MM.1S (cell line): Measurements from ENCODE around the gene POM121.
"Not testable (repeated sequence)": the region's sequence is repeated elsewhere in the genome, so short reads cannot be mapped to it uniquely, and the experiment has no call there.

Experiments used
- DNase-seq: peaks from one replicate; pipeline ENCODE4 v3.0.0-alpha.2; 2015
- H2AFZ ChIP-seq: fragments of 300-600 bp; sonication (generic); 2 replicates; pipeline ENCODE4 v1.6.0; 2016; ENCODE audit warnings: antibody characterized with exemption, low read length
- H3F3A ChIP-seq: fragments of 300-600 bp; sonication (generic); 2 replicates; pipeline ENCODE4 v1.6.1; 2016; ENCODE audit warnings: mild to moderate bottlenecking, antibody characterized with exemption, low read length, moderate library complexity, mixed read lengths; ENCODE audit not compliant: insufficient read depth
- H3K27ac ChIP-seq: fragments of 300-600 bp; sonication (generic); 2 replicates; pipeline ENCODE4 v1.5.1; 2016; ENCODE audit warnings: mild to moderate bottlenecking, low read length
- H3K27me3 ChIP-seq: fragments of 300-600 bp; sonication (generic); replicated peaks from 2 replicates; pipeline ENCODE4 v1.6.0; 2016; ENCODE audit warnings: low read length; ENCODE audit not compliant: insufficient read depth
- H3K36me3 ChIP-seq: fragments of 300-600 bp; sonication (generic); replicated peaks from 2 replicates; pipeline ENCODE4 v1.6.1; 2016; ENCODE audit warnings: mild to moderate bottlenecking, low read length, mixed read lengths; ENCODE audit not compliant: insufficient read depth
- H3K4me1 ChIP-seq: fragments of 300-600 bp; sonication (generic); 2 replicates; pipeline ENCODE4 v1.6.1; 2016; ENCODE audit warnings: low read length, mixed read lengths
- H3K4me2 ChIP-seq: fragments of 300-600 bp; sonication (generic); 2 replicates; pipeline ENCODE4 v1.6.0; 2016; ENCODE audit warnings: low read depth, low read length
- H3K4me3 ChIP-seq: fragments of 300-600 bp; sonication (generic); 2 replicates; pipeline ENCODE4 v1.5.1; 2016; ENCODE audit warnings: low read length, mixed read lengths
- H3K79me2 ChIP-seq: fragments of 300-600 bp; sonication (generic); 2 replicates; pipeline ENCODE4 v1.6.1; 2016; ENCODE audit warnings: mixed run types, low read length, mixed read lengths
- H3K9ac ChIP-seq: fragments of 300-600 bp; sonication (generic); 2 replicates; pipeline ENCODE4 v1.6.1; 2016; ENCODE audit warnings: low read length, mixed read lengths
- H3K9me2 ChIP-seq: fragments of 300-600 bp; sonication (generic); replicated peaks from 2 replicates; pipeline ENCODE4 v1.6.1; 2016; ENCODE audit warnings: mild to moderate bottlenecking, low read length, mixed read lengths; ENCODE audit not compliant: insufficient read depth
- H3K9me3 ChIP-seq: fragments of 300-600 bp; sonication (generic); replicated peaks from 2 replicates; pipeline ENCODE4 v1.6.1; 2016; ENCODE audit warnings: mild to moderate bottlenecking, low read length, mixed read lengths; ENCODE audit not compliant: insufficient read depth
- H4K20me1 ChIP-seq: fragments of 300-600 bp; sonication (generic); 2 replicates; pipeline ENCODE4 v1.6.1; 2016; ENCODE audit warnings: mild to moderate bottlenecking, low read length, moderate library complexity, mixed read lengths; ENCODE audit not compliant: insufficient read depth

Gene POM121

DNA sequence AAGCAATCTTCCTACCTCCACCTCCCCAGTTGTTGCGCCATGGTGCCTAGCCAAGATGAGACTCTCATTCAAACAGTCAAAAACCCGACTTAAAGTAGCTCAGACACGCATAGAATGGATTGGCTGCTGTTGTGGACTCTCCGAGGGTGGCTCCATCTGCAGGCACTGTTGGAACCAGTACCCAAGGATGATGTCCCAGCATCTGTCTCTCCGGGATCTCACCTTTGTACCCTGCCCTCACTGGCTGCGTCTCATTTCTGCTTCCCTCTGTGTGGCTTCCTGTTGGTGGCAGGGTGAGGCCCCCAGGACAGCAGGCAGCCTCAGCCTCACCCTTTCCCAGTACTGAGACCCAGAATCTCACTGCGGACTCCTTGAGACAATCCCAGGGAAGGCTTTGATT is 49.9 kb downstream of the POM121 start:
- not testable (repeated sequence) for H3K9ac ChIP-seq, H3K4me1 ChIP-seq, H3F3A ChIP-seq, DNase-seq, H3K36me3 ChIP-seq, H3K27me3 ChIP-seq, H3K4me2 ChIP-seq, H3K4me3 ChIP-seq, H2AFZ ChIP-seq, H3K9me2 ChIP-seq, H3K27ac ChIP-seq, H4K20me1 ChIP-seq, H3K9me3 ChIP-seq, H3K79me2 ChIP-seq

DNA sequence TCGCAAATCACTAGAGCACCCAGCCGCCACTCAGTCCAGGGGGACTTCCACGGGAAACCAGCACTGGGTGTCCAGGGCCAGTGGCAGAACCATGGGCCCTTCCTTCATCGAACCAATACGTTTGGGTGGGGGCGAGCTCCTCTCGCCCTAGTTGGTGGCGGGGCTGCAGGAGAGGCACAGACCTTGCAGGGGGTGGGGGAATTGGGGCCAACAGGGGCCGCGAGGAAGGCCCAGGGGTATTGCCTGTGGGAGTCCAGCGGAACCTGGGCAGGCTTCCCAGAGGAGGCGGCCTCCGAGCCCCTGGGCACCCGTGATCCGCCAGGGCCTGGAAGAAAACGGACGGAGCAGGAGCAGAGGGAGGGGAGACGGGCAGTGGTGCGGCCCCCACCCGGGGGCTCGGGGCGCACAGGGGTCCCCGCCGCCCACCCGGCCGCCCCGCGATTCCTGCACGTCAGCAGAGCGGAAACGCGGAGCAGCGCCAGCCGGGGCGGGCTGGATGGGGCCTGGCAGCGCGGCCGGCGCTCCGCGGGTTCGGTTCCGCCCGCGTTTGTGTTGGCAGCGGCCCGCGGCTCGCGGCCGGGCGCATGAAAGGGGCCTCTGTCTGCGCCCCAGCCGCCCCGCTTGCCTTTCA is 50.9 kb downstream of the POM121 start:
- not testable (repeated sequence) for H4K20me1 ChIP-seq, H3K36me3 ChIP-seq, H3K9me3 ChIP-seq, H3K4me1 ChIP-seq, H3K9me2 ChIP-seq, H3K27ac ChIP-seq, H3K4me3 ChIP-seq, H3F3A ChIP-seq, H3K9ac ChIP-seq, DNase-seq, H3K4me2 ChIP-seq, H3K27me3 ChIP-seq, H3K79me2 ChIP-seq, H2AFZ ChIP-seq

DNA sequence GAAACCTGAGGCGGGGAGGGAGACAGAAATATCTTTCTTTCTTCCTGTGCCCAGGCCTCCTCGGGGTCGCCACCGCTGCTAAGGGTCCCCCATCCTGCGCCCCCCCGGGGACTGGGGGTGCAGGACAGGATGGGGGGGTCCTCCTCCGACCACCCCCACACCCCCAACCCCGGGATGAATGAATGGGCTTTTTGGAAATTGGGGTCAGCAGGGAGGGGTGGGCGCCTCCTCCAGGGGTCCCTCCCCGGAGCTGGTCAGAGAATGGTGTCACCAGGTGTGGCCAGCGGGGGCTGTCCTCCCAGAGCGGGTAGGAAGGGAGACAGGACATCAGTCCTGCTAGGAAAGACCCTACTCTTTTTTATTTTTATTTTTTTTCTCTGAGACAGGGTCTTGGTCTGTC is 51.5 kb downstream of the POM121 start:
- H2AFZ ChIP-seq, DNase-seq, H3K4me2 ChIP-seq, H3K27me3 ChIP-seq, H4K20me1 ChIP-seq, H3K9ac ChIP-seq, H3F3A ChIP-seq, H3K79me2 ChIP-seq, H3K4me3 ChIP-seq, H3K9me2 ChIP-seq, H3K36me3 ChIP-seq, H3K4me1 ChIP-seq, H3K27ac ChIP-seq, H3K9me3 ChIP-seq: not testable (repeated sequence)

DNA sequence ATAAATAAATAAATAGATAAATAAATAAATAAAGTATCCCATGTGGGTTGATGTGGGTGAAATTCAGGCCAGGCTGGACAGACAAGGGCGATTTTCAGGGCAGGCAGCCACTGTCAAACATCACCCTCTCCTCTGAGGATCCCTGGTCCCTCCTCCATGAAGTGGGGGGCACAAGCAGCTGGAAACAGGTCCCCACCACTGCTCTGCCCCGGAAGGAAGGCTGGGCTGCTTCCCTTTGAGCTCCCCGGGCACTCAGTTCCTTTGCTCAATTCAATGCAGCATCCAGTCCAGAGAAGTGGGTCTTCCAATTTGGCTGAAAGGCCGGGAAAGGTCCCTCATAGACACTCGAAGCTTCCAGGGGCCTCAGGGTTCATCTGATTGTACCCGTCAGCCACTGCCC is 55.5 kb downstream of the POM121 start:
- not testable (repeated sequence) for H3K27me3 ChIP-seq, H3K9me3 ChIP-seq, H3K4me3 ChIP-seq, DNase-seq, H3K36me3 ChIP-seq, H4K20me1 ChIP-seq, H3K27ac ChIP-seq, H3K4me2 ChIP-seq, H2AFZ ChIP-seq, H3F3A ChIP-seq, H3K4me1 ChIP-seq, H3K9me2 ChIP-seq, H3K79me2 ChIP-seq, H3K9ac ChIP-seq

DNA sequence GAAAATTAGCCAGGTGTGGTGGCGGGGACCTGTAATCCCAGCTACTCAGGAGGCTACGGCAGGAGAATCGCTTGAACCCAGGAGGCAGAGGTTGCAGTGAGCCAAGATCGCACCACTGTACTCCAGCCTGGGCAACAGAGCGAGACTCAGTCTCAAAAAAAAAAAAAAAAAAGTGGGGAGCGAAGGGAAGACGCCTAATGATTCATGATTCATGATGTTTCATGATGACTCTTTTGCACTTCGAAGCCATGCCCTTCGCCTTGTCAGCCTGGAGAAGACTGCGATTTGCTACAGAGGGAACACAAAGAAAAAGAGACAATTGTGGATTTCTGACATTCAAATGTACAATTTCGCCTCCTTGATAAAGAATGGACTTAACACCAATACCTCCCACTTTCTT is 57.2 kb downstream of the POM121 start:
- H3F3A ChIP-seq, H4K20me1 ChIP-seq, H3K27ac ChIP-seq, H3K4me2 ChIP-seq, H3K79me2 ChIP-seq, H3K4me3 ChIP-seq, H3K36me3 ChIP-seq, H3K27me3 ChIP-seq, H2AFZ ChIP-seq, H3K9me2 ChIP-seq, H3K9me3 ChIP-seq, H3K9ac ChIP-seq, H3K4me1 ChIP-seq, DNase-seq: not testable (repeated sequence)

DNA sequence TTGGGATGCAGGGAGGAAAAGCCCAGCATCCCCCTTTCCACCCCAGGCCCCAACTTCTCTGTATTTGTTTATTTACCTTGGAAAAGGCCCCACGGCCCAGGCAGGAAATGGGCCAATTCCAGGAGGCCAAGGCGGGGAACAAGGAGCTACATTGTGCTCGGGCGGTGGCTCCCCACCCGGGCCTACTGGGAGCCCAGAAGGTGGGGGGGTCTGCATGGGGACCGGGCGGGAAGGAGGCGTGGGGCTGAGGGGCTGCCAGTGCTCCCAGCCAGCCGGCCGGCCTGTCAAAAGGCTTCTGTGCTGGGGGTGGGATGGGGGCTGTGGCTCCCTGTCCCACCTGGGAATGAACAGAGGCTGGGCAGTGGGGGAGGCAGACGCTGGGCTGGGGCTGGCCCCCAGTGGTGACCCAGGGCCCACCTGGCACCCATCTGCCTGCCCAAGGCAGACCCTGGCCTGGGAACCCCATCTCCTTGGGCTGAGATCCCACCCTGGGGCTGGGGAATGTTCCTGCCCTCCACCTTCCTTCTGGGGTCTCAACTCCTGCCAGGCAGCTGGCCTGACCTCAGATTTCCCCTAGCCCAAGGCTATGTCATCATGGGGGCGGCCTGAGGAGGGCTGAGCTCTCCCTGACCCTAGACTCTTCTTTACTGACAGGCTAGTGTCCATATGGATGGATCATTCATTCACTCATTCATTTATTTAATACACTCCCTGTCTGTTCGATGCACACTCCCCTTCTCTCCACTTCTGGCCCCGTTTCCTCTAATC is 65.4 kb downstream of the POM121 start:
- not testable (repeated sequence) for H4K20me1 ChIP-seq, H3K9me3 ChIP-seq, H3K4me2 ChIP-seq, DNase-seq, H3K36me3 ChIP-seq, H3F3A ChIP-seq, H3K27me3 ChIP-seq, H3K27ac ChIP-seq, H3K9ac ChIP-seq, H3K4me3 ChIP-seq, H2AFZ ChIP-seq, H3K79me2 ChIP-seq, H3K9me2 ChIP-seq, H3K4me1 ChIP-seq

DNA sequence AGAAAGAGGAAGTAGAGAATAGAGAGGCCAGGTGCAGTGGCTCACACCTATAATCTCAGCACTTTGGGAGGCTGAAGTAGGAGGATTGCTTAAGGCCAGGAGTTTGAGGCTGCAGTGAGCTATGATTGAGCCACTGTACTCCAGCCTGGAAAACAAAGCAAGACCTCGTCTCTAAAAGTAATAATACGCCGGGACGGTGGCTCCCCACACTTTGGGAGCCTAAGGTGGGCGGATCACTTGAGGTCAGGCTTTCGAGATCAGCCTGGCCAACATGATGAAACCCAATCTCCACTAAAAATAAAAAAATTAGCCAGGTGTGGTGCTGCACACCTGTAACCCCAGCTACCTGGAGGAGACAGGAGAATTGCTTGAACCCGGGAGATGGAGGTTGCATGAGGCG is 70.6 kb downstream of the POM121 start:
- H2AFZ ChIP-seq, H3K27me3 ChIP-seq, H3F3A ChIP-seq, H3K4me2 ChIP-seq, H3K9me3 ChIP-seq, H4K20me1 ChIP-seq, H3K36me3 ChIP-seq, H3K9ac ChIP-seq, H3K9me2 ChIP-seq, H3K4me3 ChIP-seq, H3K79me2 ChIP-seq, H3K4me1 ChIP-seq, DNase-seq, H3K27ac ChIP-seq: not testable (repeated sequence)

DNA sequence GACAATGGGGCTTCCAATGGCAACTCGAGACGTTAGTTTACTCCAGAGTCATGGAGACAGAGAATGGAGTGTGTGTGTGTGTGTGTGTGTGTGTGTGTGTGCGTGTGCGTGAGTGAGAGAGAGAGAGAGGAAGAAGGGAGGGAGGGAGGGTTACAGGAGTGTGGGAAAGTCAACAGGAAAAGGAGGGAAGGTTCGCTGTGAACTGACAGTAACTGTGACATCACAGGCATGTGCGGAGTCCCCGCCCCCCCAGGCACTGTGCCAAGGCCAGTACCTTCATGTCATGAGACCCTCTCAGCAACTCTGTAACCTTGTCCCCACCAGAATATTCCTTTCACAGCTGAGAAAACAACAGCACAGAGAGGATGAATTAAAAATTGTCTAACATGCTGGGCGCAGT is 72.6 kb downstream of the POM121 start:
- H3K79me2 ChIP-seq, H3K4me3 ChIP-seq, H3K4me2 ChIP-seq, H3K27ac ChIP-seq, H3K9me2 ChIP-seq, H3K36me3 ChIP-seq, H3K4me1 ChIP-seq, H4K20me1 ChIP-seq, H3K9me3 ChIP-seq, H3K9ac ChIP-seq, H3F3A ChIP-seq, H2AFZ ChIP-seq, DNase-seq, H3K27me3 ChIP-seq: not testable (repeated sequence)
